GM13976 (cell line): ENCODE measurements around the gene LPP.

Experiments used
- DNase-seq: peaks from one replicate; pipeline ENCODE4 v3.0.0; 2012; ENCODE audit warnings: low spot score
- CTCF ChIP-seq: IDR thresholded peaks from 2 replicates; pipeline ENCODE4 v1.5.1; 2012; ENCODE audit warnings: borderline replicate concordance, mild to moderate bottlenecking; ENCODE audit not compliant: insufficient read depth; ENCODE audit errors: extremely low read depth, missing control alignments, control extremely low read depth
- in situ Hi-C: fragments of 300-500 bp; cut with MboI; formaldehyde crosslinking; loops from one replicate; pipeline ENCODE4 v1.12.0; 2022; ENCODE audit warnings: low sequenced_read_pairs, mixed read lengths, inconsistent platforms; ENCODE audit not compliant: unreplicated experiment

Gene LPP

DNA sequence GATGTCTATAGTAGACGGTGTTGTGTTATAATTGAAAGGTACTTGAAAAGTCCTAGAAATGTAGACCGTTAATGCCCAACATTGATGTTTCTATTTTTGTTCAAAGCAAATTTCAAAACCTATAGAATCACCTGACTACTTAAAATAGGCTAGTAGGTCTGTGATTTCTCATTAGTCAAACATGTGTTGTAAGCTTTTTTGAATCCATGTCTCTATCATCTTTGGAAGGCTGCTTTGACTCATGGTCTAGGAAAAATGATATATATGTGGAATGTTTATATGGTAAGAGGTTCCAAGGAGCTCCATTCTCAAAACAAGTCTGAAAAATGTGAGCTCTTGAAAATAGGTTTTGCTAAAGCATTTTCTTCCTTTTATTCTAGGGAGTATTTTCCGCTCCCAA lies 375.3 kb downstream of the LPP start:
- TF ChIP-seq CTCF = no peak
- in situ Hi-C loops = no loop called here
- DNase-seq = no peak

- in situ Hi-C loops = no loop called here
- DNase-seq = no peak
- TF ChIP-seq CTCF = no peak
Observed at GRCh38 chr3:188530226-188530625, 376.3 kb downstream of the LPP start.

GRCh38 chr3:188531210-188531609 lies 377.3 kb downstream of the LPP start:
- no peak for DNase-seq
- TF ChIP-seq CTCF = no peak
- in situ Hi-C loops = no loop called here

- no peak for DNase-seq
- in situ Hi-C loops = no loop called here
- TF ChIP-seq CTCF = no peak
Observed at GRCh38 chr3:188533172-188533571, 379.2 kb downstream of the LPP start.

- no peak for TF ChIP-seq CTCF
- no peak for DNase-seq
- in situ Hi-C loops = no loop called here
Observed at GRCh38 chr3:188533612-188534357, 379.8 kb downstream of the LPP start.

- DNase-seq = no peak
- in situ Hi-C loops = no loop called here
- TF ChIP-seq CTCF = no peak
Observed at GRCh38 chr3:188534633-188535032, 380.7 kb downstream of the LPP start.

- no peak for TF ChIP-seq CTCF
- in situ Hi-C loops = no loop called here
- DNase-seq = no peak
Observed at GRCh38 chr3:188537606-188538005, 383.6 kb downstream of the LPP start.
